HG03280 (cell line): Measurements from ENCODE around the gene PHF20.
"Not testable (repeated sequence)": the region's sequence is repeated elsewhere in the genome, so short reads cannot be mapped to it uniquely, and the experiment has no call there.

Experiments used
- ATAC-seq: cut with Tn5 transposase; IDR thresholded peaks from one replicate; pipeline ENCODE4 v1.9.1; 2021; ENCODE audit warnings: mild to moderate bottlenecking, moderate library complexity; ENCODE audit not compliant: unreplicated experiment

PHF20 gene

DNA sequence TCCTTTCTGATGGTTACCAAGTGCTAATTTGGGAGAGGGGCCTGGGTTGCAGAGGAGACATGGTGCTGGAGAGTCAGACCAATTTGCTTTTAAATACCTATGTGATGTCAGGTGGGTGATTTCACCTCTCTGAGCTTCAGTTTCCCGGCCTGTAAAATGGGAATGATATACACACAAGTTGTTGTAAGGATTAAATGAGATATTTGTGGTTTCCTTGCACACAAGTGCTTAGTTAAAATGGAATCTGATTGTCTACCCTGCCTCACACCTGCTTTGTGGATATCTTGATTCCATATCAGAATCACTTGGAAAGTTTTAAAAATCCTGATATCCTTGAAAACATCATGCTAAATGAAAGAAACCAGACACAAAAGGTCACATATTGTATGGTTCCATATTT is 138.0 kb downstream of the PHF20 start:
- no peak for ATAC-seq

DNA sequence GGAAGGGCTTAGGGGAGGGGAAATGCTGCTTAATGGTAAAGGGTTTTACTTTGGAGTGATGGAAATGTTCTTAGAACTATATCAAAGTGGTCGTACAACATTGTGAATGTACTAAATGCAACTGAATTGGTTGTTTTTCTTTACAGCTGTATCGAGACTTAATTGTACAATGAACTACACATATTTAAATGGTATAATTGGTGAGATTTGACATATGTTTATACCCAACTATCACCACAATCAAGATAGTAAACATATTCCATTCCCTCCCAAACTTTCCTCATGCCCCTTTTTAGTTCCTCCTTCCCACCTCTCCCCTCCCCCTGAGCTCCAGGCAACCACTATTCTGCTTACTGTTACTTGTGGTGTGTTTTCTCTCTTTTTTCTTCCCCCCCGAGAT is 138.4 kb downstream of the PHF20 start:
- ATAC-seq: no peak

DNA sequence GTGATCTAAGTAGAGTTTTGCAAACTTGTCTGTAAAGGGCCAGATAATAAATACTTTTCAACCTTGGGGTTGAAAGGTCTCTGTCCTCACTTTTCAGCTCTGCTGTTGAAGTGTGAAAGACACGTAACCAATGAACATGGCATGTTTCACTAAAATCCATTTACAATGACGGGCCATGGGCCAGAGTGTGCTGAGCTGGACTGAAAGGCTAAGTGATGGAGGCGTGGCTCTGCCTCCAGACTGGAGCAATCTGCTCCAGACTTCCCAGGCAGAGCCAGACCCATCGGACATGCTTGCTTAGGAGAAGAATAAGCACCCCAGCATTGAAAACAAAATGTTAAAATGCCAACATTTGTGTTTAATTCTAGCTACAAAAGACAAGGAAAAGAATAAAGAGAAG is 141.1 kb downstream of the PHF20 start:
- no peak for ATAC-seq

DNA sequence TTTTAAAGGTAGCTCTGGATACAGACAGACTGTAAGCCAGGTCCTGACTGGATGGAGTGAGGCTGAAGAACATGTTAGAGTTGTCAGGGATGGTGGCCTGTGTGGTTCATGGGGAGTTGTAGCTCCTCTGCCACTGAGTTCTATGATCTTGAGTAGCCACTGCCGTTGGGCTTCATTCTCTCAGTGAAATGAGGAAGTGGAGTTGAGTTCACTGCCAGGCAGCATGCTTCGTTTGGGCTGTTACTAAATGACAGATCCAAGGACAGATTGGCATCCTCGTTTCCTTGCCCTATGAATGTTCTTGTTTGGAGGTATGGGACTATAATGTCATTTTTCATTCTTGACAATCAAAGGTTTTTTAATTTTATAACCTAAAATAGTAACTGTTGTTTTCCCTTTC is 145.3 kb downstream of the PHF20 start:
- ATAC-seq: no peak

DNA sequence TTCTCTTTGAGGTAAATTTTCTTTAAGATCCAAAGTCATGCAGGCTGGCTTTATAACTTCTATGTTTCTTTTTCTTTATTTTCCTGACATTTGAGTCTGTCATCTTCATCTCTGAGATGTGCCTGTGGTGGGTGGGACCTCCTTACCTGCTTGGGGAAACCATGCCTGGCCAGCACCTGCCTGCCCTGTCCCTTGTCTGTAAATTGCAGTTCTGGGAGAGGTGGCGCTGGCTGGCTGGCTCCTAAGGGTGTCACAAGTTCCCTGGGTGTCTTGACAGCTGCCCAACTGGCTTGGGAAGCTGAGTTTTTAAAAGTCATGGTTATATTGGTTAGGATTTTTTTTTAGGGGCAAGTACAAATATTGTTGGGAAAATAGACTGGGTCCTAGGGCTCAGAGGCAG is 146.2 kb downstream of the PHF20 start:
- no peak for ATAC-seq

DNA sequence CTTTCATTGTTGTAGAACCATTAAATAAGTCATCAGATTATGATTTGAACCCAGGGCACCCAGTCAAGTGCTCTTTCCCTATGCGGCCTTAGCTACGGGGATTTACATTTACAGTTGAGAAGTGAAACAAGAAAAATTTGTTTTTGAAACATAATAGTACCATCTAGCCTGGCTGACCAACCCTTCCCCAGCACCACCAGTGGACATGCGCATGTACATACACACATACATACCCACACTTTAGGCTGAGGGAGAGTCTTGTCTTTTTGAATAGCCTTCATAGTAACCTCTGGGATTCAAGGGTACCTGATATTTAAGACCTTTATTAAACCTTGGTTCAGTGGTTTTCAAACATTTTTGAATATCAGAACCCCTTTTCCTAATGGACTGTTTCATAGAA is 148.7 kb downstream of the PHF20 start:
- no peak for ATAC-seq

DNA sequence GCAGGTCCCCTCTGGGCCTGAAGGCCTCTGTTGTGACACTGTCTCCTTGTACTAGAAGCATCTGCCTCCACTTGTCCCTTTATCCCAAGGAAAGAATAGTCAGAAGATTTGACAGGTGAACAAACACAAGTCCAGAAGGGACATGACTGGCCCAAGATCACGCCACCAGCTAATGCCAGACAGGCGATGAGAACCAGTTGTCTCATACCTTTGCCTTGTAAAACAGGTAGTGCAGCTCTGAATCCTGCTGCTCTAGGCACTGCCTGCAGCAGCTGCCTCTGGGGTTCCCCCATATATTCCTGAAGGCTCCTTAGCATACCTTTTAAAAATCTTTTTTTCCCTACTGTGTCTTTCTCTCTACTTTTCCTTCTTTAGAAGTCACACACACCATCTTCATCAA is 157.5 kb downstream of the PHF20 start:
- no peak for ATAC-seq

DNA sequence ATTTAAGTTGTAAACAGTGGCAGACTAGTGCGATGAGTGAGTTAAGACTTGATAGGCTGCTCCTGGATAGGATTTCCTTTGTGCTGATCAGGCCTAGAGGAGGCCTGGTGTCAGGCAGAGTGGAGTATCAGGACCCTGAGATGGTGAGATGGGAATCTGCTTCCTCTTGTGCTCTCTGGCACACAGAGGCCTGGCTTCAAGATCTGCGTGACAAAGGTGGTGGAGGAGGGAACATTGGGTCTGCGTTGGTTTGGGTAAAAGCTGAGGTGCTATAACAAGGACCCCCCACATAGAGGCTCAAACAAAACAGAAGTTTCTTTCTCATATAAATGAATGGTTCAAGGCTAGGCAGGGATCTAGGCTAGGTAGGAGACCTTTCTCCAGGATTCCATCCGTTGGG is 162.2 kb downstream of the PHF20 start:
- ATAC-seq: no peak

DNA sequence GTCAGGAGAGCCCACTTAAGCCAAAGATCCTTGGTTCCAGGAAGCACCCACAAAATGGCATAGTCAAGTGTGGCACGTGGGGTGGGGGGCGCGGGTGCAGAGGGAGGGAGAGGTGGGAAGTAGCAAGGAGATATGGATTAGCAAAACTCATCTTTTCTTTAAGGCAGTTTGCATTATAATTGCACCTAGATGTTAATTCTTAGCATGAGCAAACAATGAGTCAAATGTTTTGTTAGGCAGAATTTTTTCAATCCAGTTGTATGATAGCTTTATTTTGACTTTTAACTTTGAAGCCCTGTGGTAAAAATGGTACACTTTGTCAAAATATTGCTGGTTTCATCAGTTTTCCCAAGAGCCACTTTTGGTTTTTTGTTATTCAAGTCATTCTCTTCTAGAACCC is 167.4 kb downstream of the PHF20 start:
- no peak for ATAC-seq

DNA sequence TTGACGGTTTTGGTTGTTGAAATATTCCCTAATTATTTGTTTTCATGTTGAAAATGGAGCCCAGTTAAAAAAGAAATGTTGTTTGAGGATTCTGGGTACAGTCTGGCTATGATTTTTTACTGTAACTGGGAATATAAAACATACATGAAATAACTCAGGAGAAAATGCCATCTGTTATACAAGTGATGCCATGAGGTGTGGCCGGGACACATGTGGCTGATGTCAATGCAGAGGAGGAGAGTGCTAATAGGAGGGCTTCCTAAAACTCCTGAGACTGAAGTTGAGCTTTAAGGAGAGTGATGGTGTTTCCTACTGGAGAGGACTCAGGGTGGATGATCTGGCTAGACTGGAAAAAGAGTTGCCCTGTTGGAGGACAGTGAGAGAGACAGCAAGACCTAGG is 169.8 kb downstream of the PHF20 start:
- no peak for ATAC-seq

DNA sequence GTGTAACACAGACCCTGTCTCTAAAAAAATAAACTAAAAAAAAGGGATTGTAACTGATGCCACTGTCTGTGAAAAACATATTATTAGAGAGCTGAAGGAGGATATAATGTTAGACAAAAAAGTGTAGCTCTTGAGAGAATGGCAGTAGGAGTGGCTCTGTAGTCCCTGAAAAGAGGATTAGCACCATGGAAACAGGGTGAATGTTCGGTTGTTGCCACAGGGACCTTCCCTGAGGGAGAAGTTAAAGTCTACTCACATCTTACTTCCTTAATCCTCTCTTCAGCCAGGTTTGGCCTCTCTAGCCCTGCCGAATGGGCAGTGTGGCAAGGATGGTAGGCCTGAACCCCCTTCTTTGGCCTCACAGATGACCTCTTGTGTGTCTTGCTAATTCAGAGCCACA is 170.4 kb downstream of the PHF20 start:
- ATAC-seq: no peak

DNA sequence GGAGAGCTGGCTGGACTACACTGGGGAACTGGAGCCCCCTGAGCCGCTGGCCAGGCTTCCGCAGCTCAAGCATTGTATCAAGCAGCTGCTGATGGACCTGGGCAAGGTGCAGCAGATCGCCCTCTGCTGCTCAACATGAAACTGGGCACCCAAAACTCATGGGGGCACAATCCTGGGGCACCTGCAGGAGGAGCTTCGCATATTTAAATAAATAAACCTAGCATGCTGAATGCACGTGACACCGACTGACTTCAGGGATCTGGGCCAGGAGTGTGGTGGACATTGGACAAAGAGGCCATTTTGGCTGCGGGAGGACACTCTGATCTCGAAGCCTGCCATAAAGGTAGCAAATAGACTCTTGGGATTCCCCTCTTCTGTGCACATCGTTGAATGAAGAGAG is 175.7 kb downstream of the PHF20 start:
- no peak for ATAC-seq

DNA sequence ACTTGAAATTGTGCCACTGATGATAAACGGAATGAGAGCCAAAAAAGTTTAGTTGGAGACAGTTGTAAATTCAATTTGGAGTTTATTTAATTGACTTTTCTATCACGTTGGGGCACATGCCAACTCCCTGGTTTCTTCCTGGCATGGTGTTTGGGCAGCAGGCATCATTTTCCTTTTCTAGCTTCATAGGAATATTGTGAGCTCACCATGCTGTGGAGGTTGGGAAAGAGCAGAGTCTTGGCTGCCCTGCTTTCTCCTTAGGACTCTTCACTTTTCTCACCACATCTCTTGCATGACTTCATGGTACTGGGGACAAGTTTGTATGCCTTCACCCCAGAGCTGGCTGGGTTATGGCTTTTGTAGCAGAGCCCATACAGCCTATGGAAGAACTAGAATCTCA is 176.1 kb downstream of the PHF20 start:
- no peak for ATAC-seq

DNA sequence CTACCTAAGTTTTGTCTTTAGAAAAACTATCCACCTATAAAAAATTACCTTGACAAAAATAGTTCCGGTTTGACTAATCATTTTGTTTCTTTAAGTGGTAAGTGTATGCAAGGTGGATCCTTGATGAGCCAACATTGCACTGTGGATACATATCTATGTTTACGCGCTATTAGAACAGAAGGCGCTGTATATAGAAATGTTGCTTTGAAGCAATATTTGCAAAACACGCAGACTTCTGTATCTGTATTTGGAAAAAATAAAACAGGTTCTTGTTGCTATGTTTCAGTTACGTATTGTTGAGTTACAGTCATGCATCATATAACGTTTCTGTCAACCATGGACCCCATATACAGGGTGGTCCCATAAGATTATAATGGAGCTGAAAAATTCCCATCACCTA is 178.3 kb downstream of the PHF20 start:
- ATAC-seq: no peak

DNA sequence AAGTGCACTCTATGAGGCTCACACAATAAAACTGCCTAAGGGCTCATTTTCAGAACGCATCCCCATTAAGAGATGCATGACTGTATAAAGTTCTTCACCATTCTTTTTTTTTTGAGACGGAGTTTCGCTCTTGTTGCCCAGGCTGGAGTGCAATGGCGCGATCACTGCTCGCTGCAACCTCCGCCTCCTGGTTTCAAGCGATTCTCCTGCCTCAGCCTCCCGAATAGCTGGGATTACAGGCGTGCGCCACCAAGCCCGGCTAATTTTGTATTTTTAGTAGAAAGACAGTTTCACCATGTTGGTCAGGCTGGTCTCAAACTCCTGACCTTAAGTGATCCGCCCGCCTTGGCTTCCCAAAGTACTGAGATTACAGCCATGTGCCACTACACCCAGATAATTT is 180.3 kb downstream of the PHF20 start:
- ATAC-seq: not testable (repeated sequence)

DNA sequence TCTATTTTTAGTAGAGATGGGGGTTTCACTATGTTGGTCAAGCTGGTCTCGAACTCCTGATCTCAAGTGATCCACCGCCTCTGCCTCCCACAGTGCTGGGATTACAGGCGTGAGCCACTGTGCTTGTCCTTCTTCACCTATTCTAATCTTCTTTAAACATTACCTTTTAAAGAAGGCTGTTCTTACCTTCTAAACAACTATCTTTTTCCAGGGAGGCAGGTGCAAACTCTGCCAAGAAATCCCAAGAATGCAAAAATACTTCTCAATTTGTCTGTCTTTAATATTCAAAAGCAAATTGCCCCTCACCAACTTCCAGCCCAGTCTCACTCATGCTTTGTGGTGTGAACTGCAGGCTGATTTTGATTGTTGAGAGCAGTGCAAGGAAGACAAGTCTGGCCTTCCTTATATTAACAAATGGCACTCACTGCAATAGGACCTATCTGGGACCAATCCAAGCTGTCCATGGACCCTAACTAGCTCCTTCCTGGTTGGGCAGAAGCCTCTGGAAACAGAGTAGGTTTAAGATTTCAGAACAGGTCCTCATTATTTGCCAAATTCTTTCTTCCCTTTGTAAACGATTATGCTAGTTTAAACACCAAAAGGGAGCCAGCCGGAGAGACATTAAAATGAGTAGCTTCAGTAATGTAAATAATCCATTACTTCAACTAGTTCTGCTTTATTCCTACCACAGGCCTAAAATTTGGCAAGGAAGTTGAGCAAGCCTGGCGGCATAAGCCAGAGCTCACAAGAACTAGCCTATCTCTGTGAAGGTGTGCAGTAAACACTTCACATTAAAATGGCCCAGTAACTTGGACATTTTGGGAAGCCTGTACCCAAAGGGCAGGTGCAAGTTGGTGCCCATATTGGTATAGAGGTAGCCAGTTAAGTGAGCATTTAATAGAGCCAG is 180.9 kb downstream of the PHF20 start:
- no peak for ATAC-seq

DNA sequence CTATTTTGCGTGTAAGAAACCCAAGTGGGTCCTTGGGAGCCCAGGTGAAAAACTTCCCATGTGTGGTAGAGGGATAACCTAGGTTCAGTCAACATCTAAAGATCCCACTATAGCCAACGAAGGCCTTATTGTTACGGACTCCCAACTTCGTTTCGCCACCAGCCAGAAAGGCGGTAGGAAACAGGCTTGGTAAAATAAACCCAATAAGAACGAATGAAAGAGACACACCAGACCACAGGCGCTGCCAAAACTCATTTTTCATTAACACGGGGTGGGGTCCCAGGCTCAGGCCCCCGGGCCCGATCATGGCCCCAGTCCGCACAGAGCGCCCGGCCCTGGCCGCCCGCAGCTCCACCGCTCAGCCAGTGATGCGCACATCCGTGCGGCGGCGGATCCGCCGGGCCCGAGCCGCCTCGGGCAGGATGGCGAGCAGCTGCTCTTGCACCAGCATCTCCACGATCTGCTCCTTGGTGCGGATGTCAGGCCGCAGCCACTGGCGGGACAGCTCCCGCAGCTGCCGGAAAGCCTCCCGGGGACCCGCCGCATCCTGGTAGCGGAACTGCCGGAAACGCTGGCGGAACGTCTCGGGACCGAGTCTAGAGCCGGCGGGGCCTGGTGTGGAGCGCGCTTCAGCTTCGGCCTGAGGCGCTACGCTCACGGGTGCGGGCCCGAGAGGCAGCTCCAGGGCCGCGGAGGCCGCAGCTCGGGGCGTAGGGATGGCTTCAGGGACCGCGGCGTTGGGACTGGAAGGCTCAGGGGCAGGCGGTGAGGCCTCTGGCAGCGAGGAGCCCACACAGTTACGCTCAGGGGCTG is 181.8 kb downstream of the PHF20 start:
- ATAC-seq: peak; percentile 20

DNA sequence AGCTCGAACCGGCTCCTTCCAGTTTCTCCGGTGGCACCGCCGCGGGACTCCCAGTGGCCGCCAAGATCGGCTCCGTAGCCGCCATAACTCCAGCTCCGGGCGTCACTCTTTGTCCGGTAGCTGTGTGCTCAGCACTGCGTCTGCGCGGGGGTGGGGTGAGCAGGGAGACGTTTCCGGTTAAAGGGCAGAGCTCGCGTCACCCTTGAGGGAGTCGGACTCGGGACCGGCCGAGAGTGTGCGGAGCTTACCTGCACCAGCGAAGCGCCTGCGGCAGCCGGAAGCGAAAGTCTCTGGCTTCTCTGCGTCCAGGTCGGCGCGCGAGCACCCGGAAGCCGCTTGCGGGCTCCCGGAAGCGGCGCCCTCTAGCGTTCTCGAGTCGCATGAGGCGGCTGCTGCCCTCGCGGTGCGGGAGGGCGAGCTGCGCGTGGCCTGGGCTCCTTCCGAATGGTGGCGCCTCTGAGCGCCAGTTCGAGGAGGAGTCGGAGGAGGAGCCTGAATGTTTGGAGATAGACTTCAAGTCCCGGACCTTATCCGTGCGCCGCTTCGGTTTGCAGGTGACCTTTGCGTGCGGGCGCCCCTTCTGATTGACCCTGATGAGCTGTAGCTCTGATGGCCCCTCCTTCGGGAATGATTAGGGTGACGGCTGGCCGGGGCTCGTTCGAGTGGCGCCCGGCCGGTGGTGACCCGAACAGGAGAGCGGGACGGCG is 182.5 kb downstream of the PHF20 start, which contains the start of gene SCAND1:
Gene SCAND1 (minus strand): TSS at position 303 of the 707 bp plus-strand sequence. CDS start 218 bp downstream, at position 85.
- ATAC-seq: peak; percentile 88

DNA sequence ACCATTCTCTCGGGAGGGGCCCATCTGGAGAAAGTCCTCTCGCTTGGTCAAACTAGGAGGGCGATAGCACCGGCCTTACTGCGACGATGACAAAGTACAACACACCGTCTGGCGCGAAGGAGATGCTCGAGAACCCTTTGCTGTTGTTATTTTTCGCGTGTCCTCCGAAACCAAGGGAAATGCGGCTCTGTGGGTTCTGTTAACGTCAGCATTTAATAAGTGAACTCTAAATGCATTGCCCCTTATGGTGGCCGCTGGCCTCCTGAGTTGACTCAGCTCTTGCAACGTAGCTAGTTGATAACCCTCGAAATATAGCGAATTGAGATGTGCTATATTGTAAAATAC is 183.1 kb downstream of the PHF20 start:
- no peak for ATAC-seq

DNA sequence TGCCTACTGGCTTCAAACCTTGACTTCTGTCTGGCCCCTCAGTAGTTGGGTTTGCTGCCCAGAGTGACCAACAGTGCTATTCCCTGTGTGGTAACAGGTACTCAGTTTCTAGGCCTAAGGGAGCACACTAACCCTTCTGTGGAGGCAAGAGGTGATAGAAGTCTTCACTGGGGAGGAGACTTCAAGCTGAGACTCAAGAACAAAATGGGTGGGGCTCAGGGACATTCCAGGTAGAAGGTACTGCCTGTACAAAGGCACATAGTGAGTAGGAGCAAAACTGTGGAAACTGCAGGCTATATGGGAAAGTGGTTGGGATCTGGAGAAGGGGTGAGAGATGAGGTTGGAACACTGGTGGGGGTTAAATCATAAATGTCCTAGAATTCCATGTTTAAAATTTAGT is 184.8 kb downstream of the PHF20 start:
- no peak for ATAC-seq

DNA sequence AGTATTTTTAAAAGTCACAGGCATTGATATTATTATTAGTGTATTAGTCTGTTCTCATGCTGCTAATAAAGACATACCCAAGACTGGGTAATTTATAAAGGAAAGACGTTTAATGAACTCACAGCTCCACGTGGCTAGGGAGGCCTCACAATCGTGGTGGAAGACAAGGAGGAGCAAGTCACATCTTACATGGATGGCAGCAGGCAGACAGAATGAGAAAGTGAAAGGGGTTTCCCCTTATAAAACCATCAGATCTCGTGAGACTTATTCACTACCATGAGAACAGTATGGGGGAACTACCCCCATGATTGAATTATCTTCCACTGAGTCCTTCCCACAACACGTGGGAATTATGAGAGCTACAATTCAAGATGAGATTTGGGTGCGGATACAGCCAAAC is 187.5 kb downstream of the PHF20 start:
- not testable (repeated sequence) for ATAC-seq
